BE2C (cell line): ENCODE results near the gene MAEA.

Experiments used
- DNase-seq: peaks from one replicate; pipeline ENCODE4 v3.0.0-alpha.2; 2020
- H3K27me3 ChIP-seq: fragments of 250-450 bp; sonication (Bioruptor Pico); 2 replicates; pipeline ENCODE4 v1.5.1; 2020; ENCODE audit warnings: mild to moderate bottlenecking
- H3K36me3 ChIP-seq: fragments of 250-450 bp; sonication (Bioruptor Pico); 2 replicates; pipeline ENCODE4 v1.5.1; 2020; ENCODE audit warnings: mild to moderate bottlenecking
- H3K4me1 ChIP-seq: fragments of 250-450 bp; sonication (Bioruptor Pico); 2 replicates; pipeline ENCODE4 v1.5.1; 2020
- H3K4me3 ChIP-seq: 2 replicates; pipeline ENCODE4 v1.5.1; 2011; ENCODE audit warnings: low read depth, low read length
- H3K9me3 ChIP-seq: fragments of 250-450 bp; sonication (Bioruptor Pico); 2 replicates; pipeline ENCODE4 v1.5.1; 2020
- TF ChIP-seq, protein P1 (sequence below): IDR thresholded peaks from 2 replicates; pipeline ENCODE4 v1.5.1; 2012; ENCODE audit warnings: mild to moderate bottlenecking, low read depth, low read length

MAEA gene

DNA sequence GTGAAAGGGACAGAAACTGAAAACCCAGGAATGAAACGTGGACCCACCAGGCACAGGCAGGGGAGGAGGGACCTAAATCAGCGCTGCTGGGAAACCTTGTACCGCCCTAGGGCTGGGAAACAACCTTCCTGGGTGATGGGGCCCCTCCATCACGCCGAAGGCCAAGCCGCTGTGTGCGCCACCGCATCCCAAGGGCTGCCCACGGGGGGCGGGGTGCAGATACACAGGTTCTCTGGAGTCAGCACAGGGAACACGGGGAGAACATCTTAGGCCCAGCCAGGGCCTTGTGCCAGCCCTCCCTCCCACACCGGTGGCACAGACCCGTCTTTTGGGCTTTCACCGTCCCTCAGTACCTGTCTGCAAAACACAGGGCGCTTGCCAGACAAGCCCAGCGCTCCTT, 70.3 kb downstream of the MAEA start:
- H3K4me1 ChIP-seq = no peaks in the 10 kb centered on the region
- no peaks in the 10 kb centered on the region for H3K9me3 ChIP-seq
- H3K27me3 ChIP-seq = no peaks in the 10 kb centered on the region
- no peak overlapping the region for H3K4me3 ChIP-seq
- peaks cover 3% of the 10 kb centered on the region; the same call in 1 of the 2 replicates for H3K36me3 ChIP-seq
- no peak for DNase-seq
- TF ChIP-seq, protein P1, sequence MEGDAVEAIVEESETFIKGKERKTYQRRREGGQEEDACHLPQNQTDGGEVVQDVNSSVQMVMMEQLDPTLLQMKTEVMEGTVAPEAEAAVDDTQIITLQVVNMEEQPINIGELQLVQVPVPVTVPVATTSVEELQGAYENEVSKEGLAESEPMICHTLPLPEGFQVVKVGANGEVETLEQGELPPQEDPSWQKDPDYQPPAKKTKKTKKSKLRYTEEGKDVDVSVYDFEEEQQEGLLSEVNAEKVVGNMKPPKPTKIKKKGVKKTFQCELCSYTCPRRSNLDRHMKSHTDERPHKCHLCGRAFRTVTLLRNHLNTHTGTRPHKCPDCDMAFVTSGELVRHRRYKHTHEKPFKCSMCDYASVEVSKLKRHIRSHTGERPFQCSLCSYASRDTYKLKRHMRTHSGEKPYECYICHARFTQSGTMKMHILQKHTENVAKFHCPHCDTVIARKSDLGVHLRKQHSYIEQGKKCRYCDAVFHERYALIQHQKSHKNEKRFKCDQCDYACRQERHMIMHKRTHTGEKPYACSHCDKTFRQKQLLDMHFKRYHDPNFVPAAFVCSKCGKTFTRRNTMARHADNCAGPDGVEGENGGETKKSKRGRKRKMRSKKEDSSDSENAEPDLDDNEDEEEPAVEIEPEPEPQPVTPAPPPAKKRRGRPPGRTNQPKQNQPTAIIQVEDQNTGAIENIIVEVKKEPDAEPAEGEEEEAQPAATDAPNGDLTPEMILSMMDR = no peak

DNA sequence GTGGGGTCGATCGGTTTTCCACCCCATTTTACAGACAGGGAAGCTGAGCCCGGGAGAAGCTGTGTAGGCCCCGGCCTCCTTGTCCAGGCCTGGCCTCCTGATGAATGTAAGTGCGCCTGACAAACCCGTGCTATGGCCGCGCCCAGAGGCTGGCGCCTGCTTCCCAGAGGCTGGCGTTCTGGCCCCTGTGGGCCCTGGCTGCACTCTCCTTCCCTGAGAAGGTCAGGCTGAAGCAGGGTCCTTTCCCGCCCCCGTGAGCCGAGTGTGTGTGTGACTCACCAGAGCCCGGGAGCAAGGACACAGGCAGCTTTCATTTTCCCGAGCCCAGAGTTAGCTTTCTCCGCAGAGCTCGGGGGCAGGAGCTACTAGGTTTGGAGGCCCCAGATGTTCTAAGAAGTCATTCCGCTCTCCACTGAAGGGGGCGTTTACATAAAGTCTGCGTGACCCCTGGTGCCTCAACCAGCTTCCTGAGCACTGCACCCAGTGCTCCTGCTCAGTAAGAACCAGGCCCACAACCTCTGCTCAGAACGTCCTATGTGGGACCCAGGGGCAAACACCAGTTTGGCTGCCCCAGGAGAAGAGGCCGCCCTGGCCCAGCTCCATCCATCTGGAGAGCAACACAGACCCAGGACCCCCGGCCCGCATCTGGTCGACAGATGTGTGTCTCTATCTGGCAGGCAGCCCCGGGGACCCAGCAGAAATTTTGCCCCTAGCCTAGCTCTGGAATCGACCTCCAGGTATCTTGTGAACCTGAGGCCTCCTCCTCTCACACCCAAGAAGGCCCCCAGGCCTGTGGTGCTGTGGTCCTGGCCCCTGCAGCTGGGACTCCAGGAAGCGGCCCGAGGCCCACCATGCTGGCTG, 71.0 kb downstream of the MAEA start:
- no peaks in the 10 kb centered on the region for H3K27me3 ChIP-seq
- DNase-seq = no peak
- no peaks in the 10 kb centered on the region for H3K4me1 ChIP-seq
- no peak overlapping the region for H3K4me3 ChIP-seq
- TF ChIP-seq, protein P1 = no peak
- H3K9me3 ChIP-seq = no peaks in the 10 kb centered on the region
- H3K36me3 ChIP-seq = peaks cover 3% of the 10 kb centered on the region; the same call in 1 of the 2 replicates

DNA sequence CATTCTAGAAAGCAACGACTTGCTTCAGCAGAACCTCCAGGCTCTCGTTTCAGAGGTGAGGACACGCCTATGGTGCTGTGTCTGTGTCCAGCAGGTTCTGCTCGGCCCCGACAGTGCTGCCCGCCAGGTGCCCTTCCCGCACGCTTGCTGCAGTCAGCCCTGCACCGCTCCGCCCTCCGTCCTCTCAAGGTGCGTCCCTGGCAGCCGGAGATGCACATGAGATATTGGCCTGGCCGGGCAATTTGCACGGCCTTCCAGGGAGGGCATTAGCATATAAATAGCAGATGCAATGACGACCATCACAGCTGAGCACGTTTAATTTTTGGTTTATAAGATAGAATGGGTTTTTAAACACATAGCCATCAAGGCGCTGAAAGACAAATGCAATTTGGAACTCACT, 71.7 kb downstream of the MAEA start:
- TF ChIP-seq, protein P1 = no peak
- H3K27me3 ChIP-seq = no peaks in the 10 kb centered on the region
- no peaks in the 10 kb centered on the region for H3K9me3 ChIP-seq
- no peaks in the 10 kb centered on the region for H3K4me1 ChIP-seq
- no peak for DNase-seq
- no peak overlapping the region for H3K4me3 ChIP-seq
- peaks cover 4% of the 10 kb centered on the region; the same call in 1 of the 2 replicates for H3K36me3 ChIP-seq

DNA sequence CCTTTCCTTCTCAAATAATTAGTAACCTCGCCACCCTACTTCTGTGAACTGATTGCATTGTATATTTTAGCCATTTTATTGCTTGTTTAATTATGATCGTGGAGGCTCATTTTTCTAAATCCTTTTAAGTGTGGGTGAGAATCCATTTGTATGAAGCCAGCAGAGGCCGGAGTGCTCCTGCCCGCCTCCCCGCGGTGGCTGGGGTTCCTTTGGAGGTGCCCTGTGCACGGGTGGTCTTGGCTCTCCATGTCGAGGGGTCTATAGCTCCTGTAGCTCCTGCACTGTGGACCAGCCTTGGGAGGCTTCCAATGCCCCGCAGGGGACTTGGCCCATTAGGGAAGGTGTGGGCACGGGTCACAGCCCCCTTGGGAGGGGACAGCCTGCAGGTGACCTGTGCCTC, 72.4 kb downstream of the MAEA start:
- no peak for DNase-seq
- no peaks in the 10 kb centered on the region for H3K27me3 ChIP-seq
- peaks cover 2% of the 10 kb centered on the region; the same call in 1 of the 2 replicates for H3K36me3 ChIP-seq
- H3K9me3 ChIP-seq = no peaks in the 10 kb centered on the region
- no peaks in the 10 kb centered on the region for H3K4me1 ChIP-seq
- H3K4me3 ChIP-seq = no peak overlapping the region
- TF ChIP-seq, protein P1 = no peak

DNA sequence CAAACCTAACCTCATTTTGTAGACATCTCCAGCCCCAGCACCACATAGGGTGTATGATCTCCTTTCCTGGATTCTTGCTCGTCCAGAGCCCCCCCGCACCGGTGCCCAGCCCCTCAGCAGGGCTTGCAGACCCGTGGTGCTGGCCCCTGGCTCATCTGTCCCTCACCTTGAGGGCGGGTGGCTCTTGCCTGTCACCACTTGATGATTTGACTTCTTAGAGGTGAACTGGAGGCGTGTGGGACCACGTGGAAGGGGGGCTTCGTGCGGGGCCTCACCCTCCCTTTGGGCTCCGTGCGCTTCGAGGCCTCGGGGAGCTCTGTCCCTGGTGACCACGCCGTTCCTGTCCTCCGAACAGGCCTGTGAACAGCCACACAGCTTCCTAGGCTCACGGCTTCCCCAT, 72.8 kb downstream of the MAEA start:
- Histone ChIP-seq H3K36me3 (peaks cover 2% of the 10 kb centered on the region; the same call in 1 of the 2 replicates), H3K4me1 (no peaks in the 10 kb centered on the region), H3K27me3 (no peaks in the 10 kb centered on the region), H3K4me3 (no peak overlapping the region), H3K9me3 (no peaks in the 10 kb centered on the region)
- no peak for DNase-seq
- TF ChIP-seq, protein P1 = no peak

DNA sequence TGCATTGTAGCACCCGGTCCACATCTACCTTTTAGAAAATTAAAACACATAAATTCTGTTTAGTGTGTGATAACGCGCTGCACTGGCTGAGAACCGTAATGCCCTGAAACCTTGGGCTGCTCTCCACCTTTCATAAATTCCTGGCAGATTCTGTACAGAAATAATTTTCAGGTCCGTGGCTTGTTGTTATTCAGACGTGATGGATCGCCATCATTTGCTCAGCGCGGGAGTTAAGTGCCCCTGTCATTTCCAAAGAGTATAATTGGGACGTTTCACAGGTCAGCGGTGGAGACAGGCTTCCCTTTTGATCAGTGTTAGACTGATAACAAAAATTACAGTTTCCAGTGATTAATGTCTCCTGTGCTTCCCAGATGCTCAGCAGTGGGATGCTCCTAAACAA, 73.8 kb downstream of the MAEA start:
- no peaks in the 10 kb centered on the region for H3K9me3 ChIP-seq
- no peak for DNase-seq
- no peaks in the 10 kb centered on the region for H3K27me3 ChIP-seq
- TF ChIP-seq, protein P1 = no peak
- H3K36me3 ChIP-seq = peaks cover 2% of the 10 kb centered on the region; the same call in 1 of the 2 replicates
- H3K4me1 ChIP-seq = no peaks in the 10 kb centered on the region
- H3K4me3 ChIP-seq = no peak overlapping the region
